DND-41 (cell line): ENCODE measurements around the gene GTF2A1L.
"Not testable (repeated sequence)": the region's sequence is repeated elsewhere in the genome, so short reads cannot be mapped to it uniquely, and the experiment has no call there.

Experiments
- ATAC-seq: fragments of 200-7000 bp; cut with Tn5 transposase; 3 replicates; pipeline ENCODE4 v1.9.1; 2021; ENCODE audit warnings: low read depth; ENCODE audit not compliant: insufficient read depth
- DNase-seq: peaks from one replicate; pipeline ENCODE4 v3.0.0-alpha.2; 2020
- H2AFZ ChIP-seq: 2 replicates; pipeline ENCODE4 v1.6.0; 2012; ENCODE audit warnings: low read depth, low read length
- H3K27ac ChIP-seq: 2 replicates; pipeline ENCODE4 v1.5.1; 2012; ENCODE audit warnings: low read length, inconsistent platforms
- H3K27me3 ChIP-seq: fragments of 200-600 bp; sonication (generic); 2 replicates; pipeline ENCODE4 v1.6.0; 2012; ENCODE audit warnings: low read length, mild to moderate bottlenecking, inconsistent platforms; ENCODE audit not compliant: insufficient read depth, poor library complexity
- H3K36me3 ChIP-seq: 2 replicates; pipeline ENCODE4 v1.5.1; 2012; ENCODE audit warnings: low read length, inconsistent platforms; ENCODE audit not compliant: insufficient read depth
- H3K4me1 ChIP-seq: 2 replicates; pipeline ENCODE4 v1.5.1; 2012; ENCODE audit warnings: mild to moderate bottlenecking, low read length; ENCODE audit not compliant: insufficient read depth
- H3K4me2 ChIP-seq: 2 replicates; pipeline ENCODE4 v1.6.0; 2012; ENCODE audit warnings: mild to moderate bottlenecking, moderate library complexity, low read length, inconsistent platforms; ENCODE audit not compliant: insufficient read depth
- H3K4me3 ChIP-seq, 2 experiments: fragments of 200-600 bp in 1 of 2; shearing (Covaris generic) in 1 of 2; 2 replicates each; pipeline ENCODE4 v1.5.1; 2012 to 2016; ENCODE audit warnings: inconsistent platforms in 2 of 2, low read length in 2 of 2, mild to moderate bottlenecking in 2 of 2, low read depth in 1 of 2, moderate library complexity in 1 of 2
- H3K79me2 ChIP-seq: 2 replicates; pipeline ENCODE4 v1.6.0; 2012; ENCODE audit warnings: low read length, inconsistent platforms; ENCODE audit not compliant: insufficient read depth
- H3K9ac ChIP-seq: 2 replicates; pipeline ENCODE4 v1.6.0; 2012; ENCODE audit warnings: low read depth, mild to moderate bottlenecking, inconsistent platforms, low read length, moderate library complexity
- H3K9me3 ChIP-seq: 2 replicates; pipeline ENCODE4 v1.5.1; 2012; ENCODE audit warnings: low read length, moderate library complexity, mild to moderate bottlenecking, inconsistent platforms; ENCODE audit not compliant: insufficient read depth, severe bottlenecking
- H4K20me1 ChIP-seq: 2 replicates; pipeline ENCODE4 v1.6.0; 2012; ENCODE audit warnings: low read length; ENCODE audit not compliant: insufficient read depth
- CTCF ChIP-seq: IDR thresholded peaks from 2 replicates; pipeline ENCODE4 v1.5.1; 2012; ENCODE audit warnings: borderline replicate concordance, low read length, moderate library complexity, mild to moderate bottlenecking; ENCODE audit not compliant: poor library complexity, severe bottlenecking; ENCODE audit errors: extremely low read depth
- EZH2 ChIP-seq: IDR thresholded peaks from 3 replicates; pipeline ENCODE4 v1.6.1; 2012; ENCODE audit warnings: borderline replicate concordance, low read depth, mild to moderate bottlenecking, moderate library complexity, low read length, inconsistent platforms; ENCODE audit not compliant: severe bottlenecking

GTF2A1L gene

GRCh38 chr2:48619526-48619925 lies 1.9 kb downstream of the GTF2A1L start:
- no peak overlapping the region for H3K9ac ChIP-seq
- TF ChIP-seq CTCF = no peak
- no peak for TF ChIP-seq EZH2
- no peaks in the 10 kb centered on the region for H3K27me3 ChIP-seq
- H3K27ac ChIP-seq = no peak overlapping the region
- H2AFZ ChIP-seq = no peak overlapping the region
- H3K9me3 ChIP-seq = no peaks in the 10 kb centered on the region
- H4K20me1 ChIP-seq = no peaks in the 10 kb centered on the region
- no peak for DNase-seq
- H3K4me3 ChIP-seq = no peak overlapping the region
- H3K79me2 ChIP-seq = no peaks in the 10 kb centered on the region
- H3K36me3 ChIP-seq = no peaks in the 10 kb centered on the region
- no peak overlapping the region for H3K4me2 ChIP-seq
- no peak for ATAC-seq
- no peaks in the 10 kb centered on the region for H3K4me1 ChIP-seq

GRCh38 chr2:48620604-48621003 lies 2.9 kb downstream of the GTF2A1L start:
- H3K9ac ChIP-seq = no peak overlapping the region
- H4K20me1 ChIP-seq = no peaks in the 10 kb centered on the region
- TF ChIP-seq CTCF (no peak), EZH2 (no peak)
- H3K9me3 ChIP-seq = no peaks in the 10 kb centered on the region
- no peaks in the 10 kb centered on the region for H3K27me3 ChIP-seq
- no peaks in the 10 kb centered on the region for H3K36me3 ChIP-seq
- no peaks in the 10 kb centered on the region for H3K4me1 ChIP-seq
- no peak overlapping the region for H3K4me3 ChIP-seq
- H3K27ac ChIP-seq = no peak overlapping the region
- no peak overlapping the region for H2AFZ ChIP-seq
- ATAC-seq = no peak
- H3K79me2 ChIP-seq = no peaks in the 10 kb centered on the region
- H3K4me2 ChIP-seq = no peak overlapping the region
- DNase-seq = no peak

- not testable (repeated sequence) for H3K4me3 ChIP-seq, H4K20me1 ChIP-seq, H3K4me2 ChIP-seq, H3K9ac ChIP-seq, H3K27me3 ChIP-seq, H3K27ac ChIP-seq, H3K4me1 ChIP-seq, H3K79me2 ChIP-seq, ATAC-seq, H2AFZ ChIP-seq, H3K36me3 ChIP-seq, DNase-seq, H3K9me3 ChIP-seq
Observed at GRCh38 chr2:48622691-48623090, 5.0 kb downstream of the GTF2A1L start.

- Histone ChIP-seq H4K20me1 (no peaks in the 10 kb centered on the region), H3K9ac (no peak overlapping the region), H3K27ac (no peak overlapping the region), H3K4me3 (no peak overlapping the region), H3K9me3 (no peaks in the 10 kb centered on the region), H3K27me3 (no peaks in the 10 kb centered on the region), H3K79me2 (no peaks in the 10 kb centered on the region), H3K36me3 (no peaks in the 10 kb centered on the region), H3K4me1 (no peaks in the 10 kb centered on the region), H2AFZ (no peak overlapping the region), H3K4me2 (no peak overlapping the region)
- ATAC-seq = no peak
- TF ChIP-seq CTCF (no peak), EZH2 (no peak)
- no peak for DNase-seq
Observed at GRCh38 chr2:48624696-48625095, 7.0 kb downstream of the GTF2A1L start.
